Stimulated activated naive B cell treated with anti-CD40 and anti-IgM and Interleukin-4, amounts not matched to agents 10 μg/mL and 1 μg/mL and 100 μg/mL, for 72 hours (primary cell): ENCODE data around the gene FRMD4B.
"Not testable (repeated sequence)": the region's sequence is repeated elsewhere in the genome, so short reads cannot be mapped to it uniquely, and the experiment has no call there.

Experiments
- ATAC-seq, 2 donors: fragments of 150-1000 bp; cut with Tn5 transposase; replicated peaks; 2 replicates each; pipeline ENCODE4 v1.10.0; 2021; ENCODE audit warnings: moderate library complexity in 1 of 2
- DNase-seq: peaks from one replicate; pipeline ENCODE4 v3.0.0; 2021
- H3K27ac Mint-ChIP-seq: one replicate; pipeline ENCODE4 v1.8.0; 2022; ENCODE audit warnings: mild to moderate bottlenecking, mixed read lengths
- H3K27me3 Mint-ChIP-seq, 2 donors: one replicate each; pipeline ENCODE4 v1.8.0; 2022; ENCODE audit warnings: mixed read lengths in 2 of 2
- H3K36me3 Mint-ChIP-seq, 2 donors: one replicate each; pipeline ENCODE4 v1.8.0; 2022; ENCODE audit warnings: mixed read lengths in 2 of 2, mild to moderate bottlenecking in 1 of 2
- H3K4me1 Mint-ChIP-seq, 2 donors: one replicate each; pipeline ENCODE4 v1.8.0; 2022; ENCODE audit warnings: mixed read lengths in 2 of 2, mild to moderate bottlenecking in 1 of 2
- H3K4me3 Mint-ChIP-seq, 2 donors: one replicate each; pipeline ENCODE4 v1.8.0; 2022; ENCODE audit warnings: mild to moderate bottlenecking in 2 of 2, mixed read lengths in 2 of 2, moderate library complexity in 1 of 2
- H3K9me3 Mint-ChIP-seq, 2 donors: one replicate each; pipeline ENCODE4 v1.8.0; 2022; ENCODE audit warnings: mixed read lengths in 2 of 2, mild to moderate bottlenecking in 1 of 2

Gene FRMD4B

DNA sequence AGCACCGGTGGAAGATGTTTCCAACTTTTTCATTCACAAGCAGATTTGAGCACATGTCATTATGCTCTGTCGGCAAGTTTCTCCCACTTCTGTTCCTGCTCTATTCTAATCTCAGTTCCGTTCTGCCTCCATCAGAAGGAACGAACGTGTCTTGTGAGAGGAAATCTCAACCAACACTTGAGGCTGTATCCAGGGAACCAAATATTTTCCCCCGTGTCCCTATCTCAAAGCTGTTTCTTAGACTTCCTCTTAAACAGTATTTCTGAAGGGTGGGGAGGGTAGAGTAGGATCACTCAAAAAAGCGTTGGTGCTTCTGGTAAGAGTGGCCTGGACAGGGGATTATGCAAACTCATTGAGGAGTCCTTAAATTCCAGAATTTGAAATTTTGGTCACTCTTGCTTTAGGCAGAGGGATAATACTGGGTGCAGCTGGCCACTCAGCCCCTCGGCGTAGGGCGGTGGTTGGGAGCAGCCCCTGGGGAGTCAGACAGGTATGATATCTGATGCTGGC is 54.9 kb downstream of the FRMD4B start:
- ATAC-seq (no peak), DNase-seq (no peak)
- peaks cover 4 to 5% of the 10 kb centered on the region in 2 donors for H3K27me3 Mint-ChIP-seq
- H3K27ac Mint-ChIP-seq = no peak overlapping the region
- no peaks in the 10 kb centered on the region for H3K9me3 Mint-ChIP-seq
- H3K4me1 Mint-ChIP-seq = peaks cover 11 to 38% of the 10 kb centered on the region in 2 donors
- H3K4me3 Mint-ChIP-seq = no peak overlapping the region
- H3K36me3 Mint-ChIP-seq = no peaks in the 10 kb centered on the region

DNA sequence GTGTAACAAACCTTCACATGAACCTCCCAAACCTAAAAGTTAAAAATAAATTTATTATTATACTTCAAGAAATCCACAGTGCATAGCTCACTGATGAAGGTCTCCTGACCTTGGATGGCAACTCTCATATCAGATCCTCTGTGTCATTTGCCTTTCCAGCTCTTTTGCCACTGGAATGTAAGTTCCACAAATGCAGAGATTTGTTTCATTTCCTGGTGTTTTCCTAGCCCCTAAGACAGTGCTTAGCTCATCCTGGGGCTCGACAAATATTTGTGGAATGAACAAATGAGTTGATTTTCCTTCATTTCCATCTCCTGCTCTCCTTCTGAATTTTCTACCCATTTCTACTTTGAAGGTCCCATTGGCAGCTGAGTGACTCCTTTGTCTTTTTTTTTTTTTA is 56.0 kb downstream of the FRMD4B start:
- Mint-ChIP-seq H3K27ac (no peak overlapping the region), H3K27me3 (peaks cover 4 to 5% of the 10 kb centered on the region in 2 donors), H3K36me3 (no peaks in the 10 kb centered on the region), H3K9me3 (no peaks in the 10 kb centered on the region), H3K4me3 (no peak overlapping the region), H3K4me1 (peaks cover 13 to 43% of the 10 kb centered on the region in 2 donors)
- no peak for ATAC-seq
- DNase-seq = no peak

DNA sequence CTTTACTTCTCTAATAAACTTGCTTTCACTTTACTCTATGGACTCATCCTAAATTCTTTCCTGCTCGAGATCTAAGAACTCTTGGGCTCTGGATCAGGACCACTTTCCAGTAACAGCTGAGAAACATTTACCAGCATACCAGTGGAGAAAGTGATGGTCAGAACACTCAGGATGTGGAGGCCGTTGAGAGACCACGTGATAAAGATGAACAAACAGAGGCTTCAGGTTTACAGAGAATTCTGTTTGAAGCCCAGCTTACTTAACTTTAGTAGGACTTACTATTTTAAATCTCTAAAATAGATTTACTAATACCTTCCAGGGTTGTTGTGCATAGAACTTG is 57.0 kb downstream of the FRMD4B start:
- Mint-ChIP-seq H3K27ac (no peak overlapping the region), H3K27me3 (peaks cover 0 to 5% of the 10 kb centered on the region in 2 donors), H3K4me3 (peak overlapping the region in 1 of 2 donors; percentile 45), H3K4me1 (peaks cover 18 to 47% of the 10 kb centered on the region in 2 donors), H3K9me3 (no peaks in the 10 kb centered on the region), H3K36me3 (no peaks in the 10 kb centered on the region)
- no peak for DNase-seq
- no peak for ATAC-seq

DNA sequence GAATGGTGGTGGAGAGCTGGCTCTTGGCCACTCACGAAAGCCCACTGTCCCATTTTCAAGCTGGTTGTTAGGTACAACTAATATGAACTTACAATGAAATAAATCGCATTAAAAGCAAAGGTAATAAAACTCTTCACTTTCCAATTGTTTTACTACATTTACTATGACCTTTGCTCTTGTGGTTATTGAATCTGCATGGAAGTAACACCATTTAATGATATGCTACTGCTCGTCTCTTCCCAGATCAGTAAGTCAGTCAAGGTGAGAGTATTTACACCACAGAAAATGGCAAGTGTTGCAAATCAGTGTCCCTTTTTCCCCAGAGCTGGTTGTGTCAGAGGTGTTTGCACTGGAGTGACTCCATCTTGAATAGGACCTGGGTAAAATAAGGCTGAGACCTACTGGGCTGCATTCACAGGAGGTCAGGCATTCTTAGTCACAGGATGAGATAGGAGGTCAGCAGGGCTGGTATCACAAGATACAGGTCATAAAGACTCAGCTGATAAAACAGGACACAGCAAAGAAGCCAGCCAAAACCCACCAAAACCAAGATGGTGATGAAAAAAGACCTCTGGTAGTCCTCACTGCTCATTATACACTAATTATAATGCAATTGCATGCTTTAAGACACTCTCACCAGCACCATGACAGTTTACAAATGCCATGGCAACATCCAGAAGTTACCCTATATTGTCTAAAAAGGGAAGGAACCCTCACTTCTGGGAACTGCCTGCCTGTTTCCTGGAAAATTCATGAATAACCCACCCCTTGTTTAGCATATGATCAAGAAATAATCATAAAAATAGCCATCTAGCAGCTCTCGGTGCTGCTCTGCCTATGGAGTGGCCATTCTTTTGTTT is 57.6 kb downstream of the FRMD4B start:
- H3K4me3 Mint-ChIP-seq = peak overlapping the region in 1 of 2 donors; percentile 16
- H3K27ac Mint-ChIP-seq = no peak overlapping the region

DNA sequence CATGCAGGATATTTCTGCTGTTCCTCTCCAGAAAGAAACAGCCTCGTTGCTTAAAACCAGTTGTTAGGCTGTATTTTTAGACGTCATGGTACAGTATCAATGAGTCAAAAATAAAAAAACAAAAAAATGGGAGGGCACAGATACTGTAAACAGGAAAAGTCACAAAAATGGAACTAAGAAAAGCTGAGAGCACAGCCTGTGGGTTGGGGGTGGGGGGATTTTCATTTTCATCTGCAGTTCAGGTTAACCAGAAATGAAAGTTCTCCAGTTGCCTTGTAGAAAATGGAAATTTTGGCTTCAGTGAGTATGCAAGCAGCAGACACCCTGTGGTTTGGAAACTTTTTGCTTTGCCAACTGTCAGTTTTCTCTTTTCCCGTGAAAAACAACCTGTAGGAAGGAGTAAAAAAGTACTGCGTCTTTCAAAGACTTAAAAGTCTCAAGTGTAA is 59.0 kb downstream of the FRMD4B start:
- Mint-ChIP-seq H3K27ac (peak overlapping the region; percentile 54), H3K4me3 (peak overlapping the region; percentile 26 to 42), H3K27me3 (peaks cover 0 to 5% of the 10 kb centered on the region in 2 donors), H3K4me1 (peaks cover 18 to 47% of the 10 kb centered on the region in 2 donors), H3K9me3 (no peaks in the 10 kb centered on the region), H3K36me3 (no peaks in the 10 kb centered on the region)
- ATAC-seq (peak; percentile 85 to 89), DNase-seq (peak; percentile 36)

More for the DNA sequence above, 57.6 kb downstream of the FRMD4B start:
- no peak for ATAC-seq
- Mint-ChIP-seq H3K4me1 (peaks cover 18 to 47% of the 10 kb centered on the region in 2 donors), H3K9me3 (no peaks in the 10 kb centered on the region), H3K36me3 (no peaks in the 10 kb centered on the region), H3K27me3 (peaks cover 0 to 5% of the 10 kb centered on the region in 2 donors)
- no peak for DNase-seq

DNA sequence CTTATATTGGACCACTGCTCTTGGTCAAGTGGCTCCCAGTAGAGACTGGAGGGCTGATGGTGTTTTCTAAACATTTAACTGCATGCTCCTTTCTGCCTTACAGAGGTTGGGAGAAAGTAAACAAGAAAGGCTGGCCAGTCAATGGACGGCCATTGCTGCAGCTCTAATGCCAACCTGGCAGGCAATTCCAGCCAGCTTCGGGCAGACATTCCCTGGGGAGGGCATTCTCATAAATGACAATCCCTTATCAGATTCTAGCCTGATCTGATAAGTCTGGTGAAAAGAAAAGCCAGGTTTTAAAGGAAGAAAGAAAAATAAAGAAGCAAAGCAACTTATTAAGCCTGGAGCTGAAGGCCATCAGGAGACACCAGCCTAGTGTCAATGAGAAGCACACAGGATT is 60.7 kb downstream of the FRMD4B start:
- Mint-ChIP-seq H3K36me3 (no peaks in the 10 kb centered on the region), H3K27ac (no peak overlapping the region), H3K9me3 (no peaks in the 10 kb centered on the region), H3K27me3 (no peaks in the 10 kb centered on the region), H3K4me3 (no peak overlapping the region), H3K4me1 (peaks cover 23 to 56% of the 10 kb centered on the region in 2 donors)
- no peak for DNase-seq
- no peak for ATAC-seq

DNA sequence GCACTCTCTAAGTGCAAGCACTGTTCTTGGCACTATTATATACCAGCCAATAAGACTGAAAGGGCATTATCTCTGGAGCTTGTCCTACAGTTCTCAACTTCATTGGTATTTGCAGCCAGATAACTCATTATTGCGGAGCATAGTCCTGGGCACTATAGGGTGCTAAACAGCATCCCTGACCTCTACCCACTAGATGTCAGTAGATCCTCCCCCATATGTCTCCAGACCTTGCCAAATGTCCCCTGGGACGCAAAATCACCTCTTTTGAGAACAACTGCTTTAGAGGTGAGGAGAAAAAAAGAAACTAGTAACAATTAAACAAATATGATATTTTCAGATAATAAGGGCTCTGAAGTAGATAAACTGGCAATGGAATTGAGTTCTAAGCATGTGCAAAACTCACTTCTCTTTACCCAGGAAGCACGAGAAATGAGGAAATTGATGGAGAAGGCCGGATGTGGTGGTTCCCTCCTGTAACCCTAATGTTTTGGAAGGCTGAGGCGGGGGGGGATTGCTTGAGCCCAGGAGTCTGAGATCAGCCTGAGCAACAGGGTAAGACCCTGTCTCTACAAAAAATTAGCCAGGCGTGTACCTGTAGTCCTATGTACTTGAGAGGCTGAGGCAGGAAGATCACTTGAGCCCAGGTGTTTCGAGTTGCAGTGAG is 61.4 kb downstream of the FRMD4B start:
- Mint-ChIP-seq H3K9me3 (no peaks in the 10 kb centered on the region), H3K4me1 (peaks cover 23 to 56% of the 10 kb centered on the region in 2 donors), H3K4me3 (peak overlapping the region in 1 of 2 donors; percentile 28), H3K36me3 (no peaks in the 10 kb centered on the region), H3K27me3 (no peaks in the 10 kb centered on the region), H3K27ac (peak overlapping the region; percentile 76)
- ATAC-seq (peak; percentile 73 to 77), DNase-seq (peak; percentile 21)

DNA sequence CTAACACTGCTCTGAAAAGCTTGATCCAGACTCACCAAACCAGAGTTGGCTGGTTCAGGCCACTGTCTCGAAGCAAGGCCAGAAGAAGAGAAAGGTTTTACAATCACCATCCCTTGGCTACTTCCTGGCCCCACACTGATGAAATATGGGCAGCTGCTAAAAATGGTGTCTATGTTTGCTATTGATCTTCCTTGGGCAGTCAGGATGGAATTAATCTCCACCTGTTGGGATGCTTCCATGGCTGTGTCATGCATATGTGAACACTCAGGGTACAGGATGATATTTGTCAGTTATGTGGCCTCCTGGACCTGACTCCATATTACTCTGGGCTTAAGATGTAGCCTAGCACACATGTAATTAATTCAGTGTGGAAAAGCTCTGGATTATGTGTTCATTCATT is 61.9 kb downstream of the FRMD4B start:
- DNase-seq = no peak
- Mint-ChIP-seq H3K27me3 (no peaks in the 10 kb centered on the region), H3K9me3 (no peaks in the 10 kb centered on the region), H3K27ac (no peak overlapping the region), H3K4me3 (no peak overlapping the region), H3K36me3 (no peaks in the 10 kb centered on the region), H3K4me1 (peaks cover 23 to 55% of the 10 kb centered on the region in 2 donors)
- no peak for ATAC-seq

DNA sequence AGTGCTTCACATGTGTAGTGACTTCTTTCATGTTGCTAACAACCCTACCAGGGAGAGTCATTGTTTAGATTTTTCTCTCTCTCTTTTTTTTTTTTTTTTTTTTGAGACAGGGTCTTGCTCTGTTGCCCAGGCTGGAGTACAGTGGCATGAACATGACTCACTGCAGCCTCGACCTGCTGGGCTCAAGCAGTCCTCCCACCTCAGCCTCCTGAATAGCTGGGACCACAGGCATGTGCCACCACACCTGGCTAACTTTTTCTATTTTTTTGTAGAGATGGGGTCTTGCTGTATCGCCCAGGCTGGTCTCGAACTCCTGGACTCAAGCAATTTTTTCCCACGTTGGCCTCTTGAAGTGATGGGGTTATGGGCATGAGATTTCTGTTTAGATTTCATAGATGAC is 63.4 kb downstream of the FRMD4B start:
- not testable (repeated sequence) for H3K36me3 Mint-ChIP-seq, H3K27ac Mint-ChIP-seq, H3K9me3 Mint-ChIP-seq, DNase-seq, ATAC-seq, H3K27me3 Mint-ChIP-seq, H3K4me3 Mint-ChIP-seq
- peaks cover 17 to 40% of the 10 kb centered on the region in 2 donors for H3K4me1 Mint-ChIP-seq

DNA sequence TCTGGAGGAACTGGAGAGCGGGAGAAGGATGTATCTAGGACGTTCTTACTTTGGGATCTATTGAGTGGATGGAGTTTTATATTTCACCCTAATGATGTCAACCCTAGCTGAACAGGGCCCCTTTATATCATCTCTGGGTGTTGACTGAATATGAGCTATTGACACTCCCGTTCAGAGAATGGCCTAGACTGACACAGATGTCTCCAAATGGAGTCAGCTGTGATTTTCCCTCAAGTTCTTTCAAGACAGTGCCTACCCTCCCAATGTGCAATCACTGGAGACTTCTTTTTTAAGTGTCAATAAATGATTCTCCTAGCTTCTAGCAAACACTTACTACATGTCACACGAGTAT is 63.8 kb downstream of the FRMD4B start:
- Mint-ChIP-seq H3K36me3 (no peaks in the 10 kb centered on the region), H3K27me3 (no peaks in the 10 kb centered on the region), H3K4me3 (no peak overlapping the region), H3K27ac (no peak overlapping the region), H3K4me1 (peaks cover 17 to 37% of the 10 kb centered on the region in 2 donors), H3K9me3 (no peaks in the 10 kb centered on the region)
- DNase-seq (no peak), ATAC-seq (no peak)

DNA sequence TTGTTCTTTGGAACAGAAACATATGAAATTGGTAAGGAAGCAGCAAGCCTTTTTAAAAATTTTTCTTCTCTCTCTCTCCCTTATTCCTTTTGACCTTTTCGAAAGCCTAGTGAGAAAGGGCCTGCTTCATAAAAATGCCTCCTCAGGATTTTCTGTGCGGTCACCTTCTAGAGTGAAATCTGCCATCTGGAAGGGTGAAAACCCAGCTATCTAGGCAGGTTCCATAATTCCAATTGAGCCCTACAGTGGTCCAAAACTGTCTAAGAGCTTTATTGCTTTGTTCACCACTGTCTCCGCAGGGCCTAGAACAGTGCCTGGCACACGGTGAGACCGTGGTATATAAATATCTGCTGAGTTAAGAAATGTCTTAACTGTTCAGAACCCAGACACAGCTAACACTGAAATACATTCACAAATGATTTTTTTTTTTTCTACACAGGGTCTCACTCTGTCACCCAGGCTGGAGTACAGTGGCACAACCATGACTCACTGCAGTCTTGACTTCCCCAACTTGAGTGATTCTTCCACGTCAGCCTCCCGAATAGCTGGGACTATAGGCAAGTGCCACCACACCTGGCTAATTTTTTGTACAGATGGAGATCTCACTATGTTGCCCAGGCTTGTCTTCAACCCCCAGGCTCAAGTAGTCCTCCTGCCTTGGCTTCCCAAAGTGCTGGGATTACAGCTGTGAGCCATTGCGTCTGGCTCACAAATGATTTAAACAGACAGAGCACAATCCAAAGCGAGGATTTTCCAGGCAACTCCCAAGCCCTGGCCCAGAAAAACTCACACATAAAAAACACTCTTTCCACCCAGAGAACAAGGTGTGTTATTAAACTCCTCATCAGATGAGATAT is 64.4 kb downstream of the FRMD4B start:
- H3K9me3 Mint-ChIP-seq = no peaks in the 10 kb centered on the region
- DNase-seq (no peak), ATAC-seq (no peak)
- H3K27ac Mint-ChIP-seq = no peak overlapping the region
- H3K4me1 Mint-ChIP-seq = peaks cover 14 to 32% of the 10 kb centered on the region in 2 donors
- H3K36me3 Mint-ChIP-seq = no peaks in the 10 kb centered on the region
- H3K27me3 Mint-ChIP-seq = no peaks in the 10 kb centered on the region
- H3K4me3 Mint-ChIP-seq = no peak overlapping the region

DNA sequence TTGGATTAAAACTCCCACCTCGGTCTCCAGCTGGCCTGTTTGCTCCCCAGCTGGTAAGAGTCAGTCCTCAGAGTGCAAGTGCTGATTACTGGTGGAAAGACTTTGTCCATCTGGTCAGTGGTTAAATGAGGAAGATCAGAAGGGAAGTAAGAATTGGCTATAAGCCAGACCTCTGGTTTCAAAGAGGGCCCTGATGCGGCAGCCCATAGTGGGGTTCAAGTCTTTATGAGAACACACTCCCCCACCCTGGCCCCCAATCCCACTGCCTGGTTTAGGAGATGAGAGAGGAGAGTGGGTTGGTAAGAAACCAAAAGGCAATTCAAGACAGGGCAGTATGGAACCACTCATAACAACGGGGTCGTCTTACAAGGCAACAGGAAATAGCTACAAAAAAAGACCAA is 65.0 kb downstream of the FRMD4B start:
- no peaks in the 10 kb centered on the region for H3K9me3 Mint-ChIP-seq
- peaks cover 12 to 27% of the 10 kb centered on the region in 2 donors for H3K4me1 Mint-ChIP-seq
- DNase-seq (no peak), ATAC-seq (peak; percentile 35 to 51)
- H3K27me3 Mint-ChIP-seq = no peaks in the 10 kb centered on the region
- H3K36me3 Mint-ChIP-seq = no peaks in the 10 kb centered on the region
- no peak overlapping the region for H3K4me3 Mint-ChIP-seq
- H3K27ac Mint-ChIP-seq = peak overlapping the region; percentile 48

DNA sequence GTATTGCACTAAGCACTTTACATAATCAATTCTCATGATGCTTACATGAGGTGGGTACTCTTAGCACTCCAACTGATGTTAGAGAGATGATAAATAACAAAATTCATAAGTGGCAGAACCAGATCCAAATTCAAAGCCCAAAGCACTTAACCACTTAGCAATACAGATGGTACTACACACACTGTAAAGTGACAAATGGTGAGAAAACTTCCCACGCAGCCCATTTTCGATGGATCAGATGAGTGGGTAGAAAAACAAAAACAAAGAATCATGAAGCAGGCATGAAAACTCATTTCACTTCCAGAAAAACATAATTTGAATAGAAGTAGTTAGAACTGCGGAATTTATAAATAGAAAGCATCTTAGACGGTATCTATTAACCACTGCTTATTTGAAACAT is 66.2 kb downstream of the FRMD4B start:
- Mint-ChIP-seq H3K36me3 (no peaks in the 10 kb centered on the region), H3K4me3 (no peak overlapping the region), H3K27ac (no peak overlapping the region), H3K27me3 (no peaks in the 10 kb centered on the region), H3K4me1 (peaks cover 7 to 19% of the 10 kb centered on the region in 2 donors), H3K9me3 (no peaks in the 10 kb centered on the region)
- DNase-seq = no peak
- no peak for ATAC-seq

DNA sequence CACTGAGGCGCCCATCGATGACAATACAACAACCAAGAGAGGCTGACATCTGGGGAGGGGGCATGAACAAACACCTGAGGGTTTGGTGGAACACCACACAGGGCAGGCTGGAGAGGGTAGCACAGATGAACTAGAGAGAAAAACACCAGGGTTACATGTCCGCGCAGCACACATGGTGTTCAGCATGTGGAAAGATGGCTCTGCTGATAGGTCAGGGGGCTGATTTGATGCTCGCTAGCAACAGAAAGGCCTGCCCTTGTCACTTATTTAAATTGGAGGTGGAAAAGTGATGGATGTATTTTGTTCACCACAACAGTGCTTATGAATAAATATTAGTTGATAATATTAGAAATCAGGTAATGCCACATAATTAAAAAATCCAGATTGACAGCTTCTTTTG is 67.5 kb downstream of the FRMD4B start:
- Mint-ChIP-seq H3K4me1 (peaks cover 4 to 14% of the 10 kb centered on the region in 2 donors), H3K9me3 (no peaks in the 10 kb centered on the region), H3K27ac (no peak overlapping the region), H3K36me3 (no peaks in the 10 kb centered on the region), H3K27me3 (no peaks in the 10 kb centered on the region), H3K4me3 (no peak overlapping the region)
- DNase-seq = no peak
- no peak for ATAC-seq
